Fibroblast of lung (primary cell): ENCODE data around the gene GRIN2D. TPM values are rescaled to one million over a fixed set of nuclear protein-coding genes. Genes with fewer than 3 reads are reported as not detected.

ENCODE experiments used
- DNase-seq, 2 donors: peaks; one replicate each; pipeline versions ENCODE4 v3.0.0 to v3.0.0-alpha.2; 2010; ENCODE audit warnings: low read depth in 2 of 2
- H2AFZ ChIP-seq: 2 replicates; pipeline ENCODE4 v1.5.1; 2012; ENCODE audit warnings: low read length, control low read depth, inconsistent platforms
- H3K27ac ChIP-seq: 2 replicates; pipeline ENCODE4 v1.5.1; 2011; ENCODE audit warnings: low read length, control low read depth; ENCODE audit not compliant: insufficient read depth
- H3K27me3 ChIP-seq: 2 replicates; pipeline ENCODE4 v1.5.1; 2011; ENCODE audit warnings: mild to moderate bottlenecking, low read length; ENCODE audit not compliant: control insufficient read depth, insufficient read depth
- H3K36me3 ChIP-seq: 2 replicates; pipeline ENCODE4 v1.5.1; 2011; ENCODE audit warnings: low read length; ENCODE audit not compliant: control insufficient read depth, insufficient read depth
- H3K4me1 ChIP-seq: 2 replicates; pipeline ENCODE4 v1.5.1; 2011; ENCODE audit warnings: low read length; ENCODE audit not compliant: control insufficient read depth, insufficient read depth; ENCODE audit errors: extremely low read depth
- H3K4me2 ChIP-seq: 2 replicates; pipeline ENCODE4 v1.5.1; 2011; ENCODE audit warnings: low read length, control low read depth; ENCODE audit not compliant: insufficient read depth; ENCODE audit errors: extremely low read depth
- H3K4me3 ChIP-seq, 4 experiments: fragments of 200-600 bp in 1 of 4; sonication (generic) in 1 of 4; replicated peaks in 1 of 4; 2 replicates each; pipeline ENCODE4 v1.5.1; 2011 to 2016; ENCODE audit warnings: low read length in 4 of 4, low read depth in 3 of 4, mild to moderate bottlenecking in 3 of 4, control low read depth in 2 of 4, inconsistent platforms in 1 of 4, mixed read lengths in 1 of 4; ENCODE audit not compliant: insufficient read depth in 1 of 4; ENCODE audit errors: control extremely low read depth in 1 of 4
- H3K79me2 ChIP-seq: 2 replicates; pipeline ENCODE4 v1.5.1; 2012; ENCODE audit warnings: mild to moderate bottlenecking, low read length, inconsistent platforms; ENCODE audit not compliant: control insufficient read depth, insufficient read depth
- H3K9ac ChIP-seq: 2 replicates; pipeline ENCODE4 v1.5.1; 2011; ENCODE audit warnings: mild to moderate bottlenecking, low read length, control low read depth; ENCODE audit not compliant: insufficient read depth
- H3K9me3 ChIP-seq: 2 replicates; pipeline ENCODE4 v1.5.1; 2012; ENCODE audit warnings: low read depth, low read length; ENCODE audit not compliant: control insufficient read depth, insufficient read depth
- H4K20me1 ChIP-seq: 2 replicates; pipeline ENCODE4 v1.5.1; 2011; ENCODE audit warnings: low read length; ENCODE audit not compliant: control insufficient read depth, insufficient read depth; ENCODE audit errors: extremely low read depth
- CTCF ChIP-seq, 2 donors: IDR thresholded peaks in 1 of 2; conservative IDR thresholded peaks in 1 of 2; 1 replicate in 1 of 2; 2 replicates in 1 of 2; pipeline ENCODE4 v1.5.1; 2011 to 2012; ENCODE audit warnings: low read length in 2 of 2, control low read depth in 1 of 2, inconsistent platforms in 1 of 2, low read depth in 1 of 2, mild to moderate bottlenecking in 1 of 2
- EZH2 ChIP-seq: IDR thresholded peaks from 2 replicates; pipeline ENCODE4 v1.5.1; 2012; ENCODE audit warnings: low read length, control low read depth, mild to moderate bottlenecking; ENCODE audit errors: missing control alignments
- polyA plus RNA-seq, 2 donors: library from polyadenylated mRNA; depleted of rRNA in 1 of 2; stranded (reverse) in 1 of 2; unstranded in 1 of 2; fragments of >200 nt; gene quantifications; 2 replicates each; pipeline ENCODE4 v1.2.1, GENCODE V29; 2011 to 2012; ENCODE audit warnings: missing spikeins in 1 of 2
- total RNA-seq: library from RNA; depleted of rRNA; stranded (reverse); fragments of >200 nt; gene quantifications from 2 replicates; pipeline ENCODE4 v1.2.1, GENCODE V29; 2014

Gene GRIN2D
- total and polyA plus RNA-seq, 2 donors (not counting 1 experiment from before 2014, with no cell fraction given) = under 0.01 to 0.08 TPM

DNA sequence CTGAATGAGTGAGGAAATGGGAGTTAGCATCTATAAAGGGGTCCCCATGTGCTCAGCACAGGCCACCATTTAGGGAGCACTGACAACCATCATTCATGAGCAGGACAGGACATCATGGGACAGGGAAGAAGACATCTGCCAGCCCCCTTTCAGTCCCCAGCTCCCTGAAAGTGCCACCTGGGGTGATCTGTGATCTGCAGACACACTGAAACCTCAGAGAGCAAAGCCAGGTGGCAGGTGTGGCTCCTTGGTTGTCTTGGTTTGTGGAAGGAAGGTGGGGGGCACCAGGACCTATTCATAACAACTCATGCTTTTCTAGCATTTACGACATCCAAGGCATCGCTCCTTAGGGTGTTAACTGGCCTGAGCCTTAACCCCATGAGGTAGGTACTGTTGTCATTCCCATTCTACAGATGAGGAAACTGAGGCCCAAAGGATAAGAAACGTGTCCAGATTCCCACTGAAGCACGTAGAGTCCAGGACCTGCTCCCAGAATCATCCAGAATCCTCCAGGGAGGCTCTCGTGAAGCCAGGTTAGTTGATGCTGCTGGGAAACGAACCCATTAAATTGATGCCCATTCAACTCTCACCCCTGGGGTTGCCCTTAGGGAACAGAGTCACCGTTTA is 7.9 kb upstream of the GRIN2D start:
- H3K79me2 ChIP-seq = peaks cover 15% of the 10 kb centered on the region
- H2AFZ ChIP-seq = no peak overlapping the region
- H3K4me1 ChIP-seq = no peaks in the 10 kb centered on the region
- TF ChIP-seq CTCF (conservative IDR thresholded peaks at IDR 0.05 in 1 of 2, IDR thresholded peaks at IDR 0.05 in 1 of 2; ENCODE audit: low read depth in 1 of 2, low read length in 2 of 2) (no peak), EZH2 (no peak)
- no peaks in the 10 kb centered on the region for H4K20me1 ChIP-seq
- H3K4me2 ChIP-seq = no peak overlapping the region
- peaks cover 21% of the 10 kb centered on the region for H3K36me3 ChIP-seq
- no peak overlapping the region for H3K9ac ChIP-seq
- H3K27ac ChIP-seq = no peak overlapping the region
- H3K27me3 ChIP-seq = no peaks in the 10 kb centered on the region
- no peak for DNase-seq
- H3K4me3 ChIP-seq = no peak overlapping the region
- no peaks in the 10 kb centered on the region for H3K9me3 ChIP-seq

DNA sequence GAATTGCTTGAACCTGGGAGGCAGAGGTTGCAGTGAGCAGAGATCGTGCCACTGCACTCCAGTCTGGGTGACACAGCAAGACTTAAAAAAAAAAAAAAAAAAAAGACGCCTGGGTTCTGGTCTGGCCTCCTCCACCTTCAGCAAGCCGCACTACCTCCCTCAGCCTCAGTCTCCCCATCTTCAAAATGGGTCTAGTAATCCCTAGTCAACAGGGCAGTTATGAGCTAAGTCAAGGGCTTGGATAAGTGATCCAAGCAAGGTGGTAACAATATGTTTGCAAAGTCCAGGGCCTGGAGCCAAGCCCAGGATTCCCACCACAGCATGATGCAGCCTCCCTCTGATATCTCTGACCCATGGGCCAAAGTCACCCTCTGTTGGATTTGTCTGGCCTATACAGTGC is 6.5 kb upstream of the GRIN2D start:
- Histone ChIP-seq H3K4me1 (no peaks in the 10 kb centered on the region), H3K27ac (no peak overlapping the region), H3K9me3 (no peaks in the 10 kb centered on the region), H3K9ac (no peak overlapping the region), H3K79me2 (peaks cover 22% of the 10 kb centered on the region), H3K4me3 (no peak overlapping the region), H4K20me1 (no peaks in the 10 kb centered on the region), H3K27me3 (no peaks in the 10 kb centered on the region), H3K4me2 (no peak overlapping the region), H3K36me3 (peaks cover 17% of the 10 kb centered on the region), H2AFZ (no peak overlapping the region)
- DNase-seq = no peak
- TF ChIP-seq EZH2 = no peak
- no peak for TF ChIP-seq CTCF (conservative IDR thresholded peaks at IDR 0.05 in 1 of 2, IDR thresholded peaks at IDR 0.05 in 1 of 2; ENCODE audit: low read depth in 1 of 2, low read length in 2 of 2)

DNA sequence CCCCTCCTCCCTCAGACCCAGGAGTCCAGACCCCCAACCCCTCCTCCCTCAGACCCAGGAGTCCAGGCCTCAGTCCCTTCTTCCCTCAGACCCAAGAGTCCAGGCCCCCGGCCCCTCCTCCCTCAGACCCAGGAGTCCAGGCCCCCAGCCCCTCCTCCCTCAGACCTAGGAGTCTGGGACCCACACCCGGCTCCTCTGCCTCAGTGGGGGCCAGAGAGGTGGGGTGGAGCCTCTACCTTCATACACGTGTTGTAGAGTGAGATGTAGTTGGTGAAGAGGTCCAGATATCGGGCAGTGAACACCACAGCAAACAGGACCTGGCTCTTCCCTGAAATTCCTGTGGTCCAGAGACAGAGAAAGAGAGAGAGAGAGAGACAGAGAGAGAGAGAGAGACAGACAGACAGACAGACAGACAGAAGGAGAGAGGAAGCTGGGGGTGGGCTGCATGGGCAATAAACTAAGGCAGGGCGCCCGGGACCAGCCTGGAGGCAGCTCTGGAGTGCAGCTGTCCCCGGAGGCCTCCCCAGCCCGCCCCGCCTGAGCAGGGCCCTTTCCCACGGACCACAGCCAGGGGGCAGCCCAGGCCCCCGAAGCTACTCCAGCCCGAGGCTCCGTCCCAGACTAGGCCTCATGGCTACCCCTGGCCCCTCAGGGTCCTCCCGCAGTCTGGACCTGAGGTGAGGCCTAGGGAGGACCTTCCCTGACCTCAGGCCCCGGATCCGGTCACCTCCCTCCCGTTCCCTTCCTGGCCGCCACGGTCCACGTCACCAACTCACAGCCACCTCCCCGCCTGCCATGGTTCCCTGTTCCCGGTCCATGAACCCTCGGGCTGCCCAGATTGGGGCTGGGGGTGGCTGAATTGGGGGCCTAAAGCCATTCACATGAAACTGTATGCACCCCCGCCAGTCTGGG is 3.0 kb upstream of the GRIN2D start:
- Histone ChIP-seq H3K4me1 (no peaks in the 10 kb centered on the region), H3K4me3 (peak overlapping the region; percentile 91 to 96 (median 95))
- TF ChIP-seq EZH2 = no peak
- TF ChIP-seq CTCF (conservative IDR thresholded peaks at IDR 0.05 in 1 of 2, IDR thresholded peaks at IDR 0.05 in 1 of 2; ENCODE audit: low read depth in 1 of 2, low read length in 2 of 2) = peak; percentile 71 to 73

More for the DNA sequence above, 3.0 kb upstream of the GRIN2D start:
- peak; percentile 61 to 62 for DNase-seq
- H3K27ac ChIP-seq = peak overlapping the region; percentile 97
- no peaks in the 10 kb centered on the region for H3K9me3 ChIP-seq
- H4K20me1 ChIP-seq = no peaks in the 10 kb centered on the region
- peaks cover 22% of the 10 kb centered on the region for H3K79me2 ChIP-seq
- H3K36me3 ChIP-seq = peaks cover 12% of the 10 kb centered on the region
- H2AFZ ChIP-seq = peak overlapping the region; percentile 85
- H3K27me3 ChIP-seq = peaks cover 14% of the 10 kb centered on the region
- H3K4me2 ChIP-seq = peak overlapping the region; percentile 76
- H3K9ac ChIP-seq = peak overlapping the region; percentile 98
